Vagina (tissue), 2 donors: ENCODE data around the gene DCAF8. TPM values are rescaled to one million over a fixed set of nuclear protein-coding genes. Genes with fewer than 3 reads are reported as not detected.

Experiments
- DNase-seq, 2 donors: peaks; one replicate each; pipeline ENCODE4 v3.0.0-alpha.2; 2017; ENCODE audit errors: extremely low spot score in 2 of 2
- H3K27ac ChIP-seq: fragments of 200-600 bp; sonication (generic); one replicate; pipeline ENCODE4 v1.5.1; 2019
- H3K27me3 ChIP-seq: fragments of 200-600 bp; sonication (generic); one replicate; pipeline ENCODE4 v1.5.1; 2019
- H3K36me3 ChIP-seq, 2 donors: fragments of 200-600 bp; sonication (generic); one replicate each; pipeline ENCODE4 v1.5.1; 2017 to 2019
- H3K4me1 ChIP-seq: fragments of 200-600 bp; sonication (generic); one replicate; pipeline ENCODE4 v1.5.1; 2019
- H3K4me3 ChIP-seq, 2 donors: fragments of 200-600 bp; sonication (generic); 1 replicate in 1 of 2; 2 replicates in 1 of 2; pipeline ENCODE4 v1.5.1; 2016 to 2019
- H3K9me3 ChIP-seq: fragments of 200-600 bp; sonication (generic); one replicate; pipeline ENCODE4 v1.5.1; 2019
- POLR2A ChIP-seq, 2 donors: fragments of 450-650 bp; IDR thresholded peaks; one replicate each; pipeline ENCODE4 v1.6.1; 2017; ENCODE audit warnings: antibody characterized with exemption in 2 of 2, mild to moderate bottlenecking in 2 of 2, moderate library complexity in 2 of 2
- POLR2AphosphoS5 ChIP-seq, 2 donors: sonication (generic); formaldehyde crosslinking; IDR thresholded peaks; one replicate each; pipeline ENCODE4 v1.9.0; 2017; ENCODE audit warnings: antibody characterized with exemption in 2 of 2, mild to moderate bottlenecking in 2 of 2, low read depth in 1 of 2; ENCODE audit not compliant: insufficient read depth in 1 of 2
- intact Hi-C: fragments of 100-400 bp; cut with DNase I; formaldehyde crosslinking; loops from one replicate; pipeline ENCODE4 v1.15.1; 2023
- total RNA-seq: library from RNA; depleted of rRNA; stranded (reverse); fragments of >200 nt; gene quantifications from one replicate; pipeline ENCODE4 v1.2.3, GENCODE V29; 2016
- TF ChIP-seq, protein P1 (sequence below), 3 experiments: fragments of 450-650 bp in 2 of 3; fragments of 200-600 bp in 1 of 3; sonication (generic) in 1 of 3; IDR thresholded peaks; one replicate each; pipeline ENCODE4 v1.5.1; 2017 to 2019; ENCODE audit warnings: antibody characterized with exemption in 3 of 3, mild to moderate bottlenecking in 2 of 3, moderate library complexity in 2 of 3

Gene DCAF8
- total RNA-seq, 1 donor from 2014 or later, result 145 TPM

DNA sequence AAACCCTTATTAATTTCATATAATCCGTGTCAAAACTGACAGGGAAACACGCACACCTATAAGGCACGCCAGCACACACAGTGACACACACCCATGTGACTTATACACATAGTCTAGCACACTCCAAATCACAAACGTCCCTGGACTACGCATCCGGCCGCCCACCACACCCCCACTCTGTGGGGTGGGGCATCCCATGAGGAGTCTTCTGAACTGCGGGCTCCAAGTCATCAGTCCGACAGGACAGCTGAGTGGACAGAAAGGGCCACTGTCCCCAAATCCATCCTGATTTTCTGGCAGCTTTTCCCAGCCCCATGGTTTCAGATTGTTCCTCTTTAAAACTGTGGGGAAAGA, 56.3 kb downstream of the DCAF8 start:
- no peaks in the 10 kb centered on the region for H3K9me3 ChIP-seq
- no peak for DNase-seq
- TF ChIP-seq POLR2A (IDR thresholded peaks at IDR 0.05) (no peak), POLR2AphosphoS5 (IDR thresholded peaks at IDR 0.05; ENCODE audit: insufficient read depth in 1 of 2, low read depth in 1 of 2) (peak in 1 of 2 donors; percentile 7)
- H3K4me1 ChIP-seq, result peaks cover 62% of the 10 kb centered on the region
- H3K27ac ChIP-seq, result peak overlapping the region; percentile 96
- intact Hi-C loops, result loop anchor here (5.0 to 10.0 kb wide), 2 partner anchors 49 to 99 kb away; no protein-coding TSS in a partner anchor
- H3K4me3 ChIP-seq, result peak overlapping the region; percentile 95 to 98
- peaks cover 0 to 4% of the 10 kb centered on the region in 2 donors for H3K36me3 ChIP-seq
- no peaks in the 10 kb centered on the region for H3K27me3 ChIP-seq

DNA sequence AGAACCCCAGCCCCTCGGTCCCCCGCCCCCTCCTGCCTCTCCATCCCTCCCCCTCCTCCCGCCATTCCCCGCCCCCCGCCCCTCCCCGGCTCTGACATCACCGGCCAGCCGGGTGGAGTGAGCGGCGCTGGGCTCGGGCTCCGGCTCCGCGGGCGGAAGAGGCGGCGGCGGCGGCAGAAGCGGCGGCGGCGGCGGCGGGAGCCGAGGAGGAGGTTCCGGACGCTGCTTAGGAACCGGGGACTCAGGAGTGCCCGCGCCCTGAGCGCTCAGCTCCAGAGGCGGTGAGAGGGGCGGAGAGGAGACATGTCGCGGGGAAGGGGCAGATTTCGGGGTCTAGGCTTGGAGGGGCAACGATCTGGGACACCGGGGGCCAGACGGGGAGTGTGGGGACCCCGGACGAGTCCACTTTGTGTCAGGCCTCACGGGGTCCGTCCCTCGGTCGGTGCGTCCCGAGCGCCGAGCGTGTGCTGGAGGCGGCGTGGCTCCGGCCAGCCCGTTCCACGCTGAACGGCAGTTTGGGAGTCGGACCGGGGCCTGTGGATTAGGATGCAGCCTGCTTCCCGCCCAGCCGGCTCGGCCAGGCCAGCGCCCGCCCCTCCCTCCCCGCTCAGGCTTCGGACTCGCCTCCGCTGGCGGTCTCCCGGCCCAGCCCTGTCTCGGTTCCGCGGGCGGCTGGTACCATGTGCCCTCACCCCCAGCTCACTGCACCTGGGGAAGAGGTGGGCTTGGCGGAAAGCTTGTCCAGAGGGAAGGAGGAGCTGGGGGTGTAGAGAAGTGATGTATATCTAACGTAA, 56.9 kb downstream of the DCAF8 start, which contains the start of gene PEA15:
PEA15 (plus strand) TSS at position 143 of the 794 bp plus-strand sequence. CDS start 6,161 bp downstream, outside the sequence.
- no peaks in the 10 kb centered on the region for H3K27me3 ChIP-seq
- peaks cover 56% of the 10 kb centered on the region for H3K4me1 ChIP-seq
- H3K36me3 ChIP-seq, result peaks cover 0 to 4% of the 10 kb centered on the region in 2 donors
- H3K27ac ChIP-seq, result peak within 1 kb of the TSS; percentile 96
- peak in 1 of 2 donors; percentile 90 for TF ChIP-seq POLR2A (IDR thresholded peaks at IDR 0.05)
- TF ChIP-seq, protein P1, sequence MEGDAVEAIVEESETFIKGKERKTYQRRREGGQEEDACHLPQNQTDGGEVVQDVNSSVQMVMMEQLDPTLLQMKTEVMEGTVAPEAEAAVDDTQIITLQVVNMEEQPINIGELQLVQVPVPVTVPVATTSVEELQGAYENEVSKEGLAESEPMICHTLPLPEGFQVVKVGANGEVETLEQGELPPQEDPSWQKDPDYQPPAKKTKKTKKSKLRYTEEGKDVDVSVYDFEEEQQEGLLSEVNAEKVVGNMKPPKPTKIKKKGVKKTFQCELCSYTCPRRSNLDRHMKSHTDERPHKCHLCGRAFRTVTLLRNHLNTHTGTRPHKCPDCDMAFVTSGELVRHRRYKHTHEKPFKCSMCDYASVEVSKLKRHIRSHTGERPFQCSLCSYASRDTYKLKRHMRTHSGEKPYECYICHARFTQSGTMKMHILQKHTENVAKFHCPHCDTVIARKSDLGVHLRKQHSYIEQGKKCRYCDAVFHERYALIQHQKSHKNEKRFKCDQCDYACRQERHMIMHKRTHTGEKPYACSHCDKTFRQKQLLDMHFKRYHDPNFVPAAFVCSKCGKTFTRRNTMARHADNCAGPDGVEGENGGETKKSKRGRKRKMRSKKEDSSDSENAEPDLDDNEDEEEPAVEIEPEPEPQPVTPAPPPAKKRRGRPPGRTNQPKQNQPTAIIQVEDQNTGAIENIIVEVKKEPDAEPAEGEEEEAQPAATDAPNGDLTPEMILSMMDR (IDR thresholded peaks at IDR 0.05), result no peak
- peak in 1 of 2 donors; percentile 74 for TF ChIP-seq POLR2AphosphoS5 (IDR thresholded peaks at IDR 0.05; ENCODE audit: insufficient read depth in 1 of 2, low read depth in 1 of 2)
- no peak for DNase-seq
- no peaks in the 10 kb centered on the region for H3K9me3 ChIP-seq
- intact Hi-C loops, result loop anchor here (5.0 to 10.0 kb wide), 2 partner anchors 49 to 98 kb away; no protein-coding TSS in a partner anchor
- H3K4me3 ChIP-seq, result peak within 1 kb of the TSS; percentile 95 to 98

DNA sequence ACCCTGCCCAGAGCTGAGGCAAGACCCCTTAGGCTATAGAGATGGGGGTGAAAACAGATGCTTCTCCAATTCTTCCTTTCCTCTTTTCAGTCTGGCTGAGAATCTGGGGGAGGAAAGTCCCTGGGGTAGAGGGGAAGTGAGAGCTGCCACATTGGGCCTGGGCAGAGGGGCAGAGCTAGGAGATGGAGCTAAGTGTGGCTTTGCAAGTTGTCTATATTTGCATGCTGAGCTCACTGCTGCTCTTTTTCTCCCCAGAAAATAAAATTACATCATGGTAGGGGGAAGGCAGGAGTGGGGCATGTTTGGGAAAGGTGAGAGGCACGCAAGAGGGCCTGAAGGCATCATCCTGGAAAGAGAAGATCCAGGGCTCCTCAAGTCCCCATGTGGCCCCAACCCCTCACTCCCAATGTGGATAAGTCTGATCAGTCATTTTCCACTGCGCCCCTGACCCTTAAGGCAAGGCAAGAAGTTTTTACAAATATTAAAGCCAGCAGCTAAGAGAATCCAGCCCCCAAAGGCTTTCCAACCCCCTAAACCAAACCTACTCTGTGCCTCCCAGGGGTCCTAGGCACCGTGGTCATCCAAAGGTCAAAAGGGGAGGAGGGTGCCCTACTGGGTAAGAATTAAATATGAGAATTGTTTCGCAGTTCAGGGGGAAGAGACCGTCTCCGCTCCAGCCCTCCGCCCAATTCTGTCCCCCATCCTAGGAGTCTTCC, 57.7 kb downstream of the DCAF8 start:
- Histone ChIP-seq H3K27ac (peak overlapping the region; percentile 96), H3K4me1 (peaks cover 48% of the 10 kb centered on the region), H3K4me3 (peak overlapping the region; percentile 95 to 98), H3K9me3 (no peaks in the 10 kb centered on the region), H3K27me3 (no peaks in the 10 kb centered on the region), H3K36me3 (peaks cover 0 to 4% of the 10 kb centered on the region in 2 donors)
- DNase-seq, result no peak
- intact Hi-C loops, result loop anchor here (5.0 to 10.0 kb wide), 2 partner anchors 50 to 97 kb away; no protein-coding TSS in a partner anchor
- no peak for TF ChIP-seq POLR2AphosphoS5 (IDR thresholded peaks at IDR 0.05; ENCODE audit: insufficient read depth in 1 of 2, low read depth in 1 of 2)
- TF ChIP-seq POLR2A (IDR thresholded peaks at IDR 0.05), result no peak
- TF ChIP-seq, protein P1 (IDR thresholded peaks at IDR 0.05), result no peak

DNA sequence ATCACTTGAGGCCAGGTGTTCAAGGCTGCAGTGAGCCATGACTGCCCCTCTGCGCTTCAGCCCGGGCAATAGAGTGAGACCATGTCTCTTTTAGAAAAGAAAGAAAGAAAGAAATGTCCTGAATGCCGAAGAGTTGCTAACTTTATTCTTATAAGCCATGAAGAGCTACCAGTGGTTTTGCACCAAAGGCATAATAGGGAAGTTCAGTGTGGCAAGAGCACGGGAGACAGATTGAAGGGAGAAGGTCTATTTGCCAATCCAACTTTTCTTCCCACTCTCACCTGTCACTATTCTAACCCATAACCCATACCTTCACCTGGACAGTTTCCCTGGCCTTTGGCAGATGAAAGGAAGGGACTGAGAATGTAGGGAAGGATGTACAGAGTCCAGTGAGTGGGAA, 61.6 kb downstream of the DCAF8 start:
- Histone ChIP-seq H3K4me3 (no peak overlapping the region), H3K27ac (no peak overlapping the region), H3K36me3 (no peaks in the 10 kb centered on the region), H3K9me3 (no peaks in the 10 kb centered on the region), H3K4me1 (peaks cover 9% of the 10 kb centered on the region), H3K27me3 (no peaks in the 10 kb centered on the region)
- intact Hi-C loops, result loop anchor here (10.0 kb wide), 1 partner anchor 54 kb away; no protein-coding TSS in a partner anchor
- no peak for DNase-seq
- TF ChIP-seq POLR2A (IDR thresholded peaks at IDR 0.05) (no peak), POLR2AphosphoS5 (IDR thresholded peaks at IDR 0.05; ENCODE audit: insufficient read depth in 1 of 2, low read depth in 1 of 2) (no peak)
- TF ChIP-seq, protein P1 (IDR thresholded peaks at IDR 0.05), result no peak

DNA sequence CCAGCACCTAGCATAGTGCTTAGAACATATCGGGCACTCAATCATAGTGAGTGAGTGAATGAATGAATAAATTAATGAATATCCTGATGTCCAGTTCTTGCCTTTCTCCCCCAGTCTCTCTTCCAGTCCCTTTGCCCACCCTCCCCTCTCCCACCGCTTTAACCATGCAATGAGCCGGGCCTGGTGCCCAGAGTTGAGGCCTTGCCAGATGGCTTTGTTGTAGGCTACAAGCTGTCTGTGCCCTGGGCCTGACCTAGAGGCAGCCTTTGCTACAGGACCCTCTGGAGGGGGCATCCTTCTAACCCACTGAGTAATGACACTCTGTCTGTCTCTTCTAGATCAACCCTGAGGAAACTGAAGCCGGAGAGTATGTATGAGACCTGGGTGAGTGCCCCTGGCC, 65.1 kb downstream of the DCAF8 start:
- TF ChIP-seq, protein P1 (IDR thresholded peaks at IDR 0.05), result no peak
- TF ChIP-seq POLR2A (IDR thresholded peaks at IDR 0.05), result no peak
- no peak for TF ChIP-seq POLR2AphosphoS5 (IDR thresholded peaks at IDR 0.05; ENCODE audit: insufficient read depth in 1 of 2, low read depth in 1 of 2)
- H3K9me3 ChIP-seq, result no peaks in the 10 kb centered on the region
- intact Hi-C loops, result no loop called here
- H3K36me3 ChIP-seq, result no peaks in the 10 kb centered on the region
- no peak for DNase-seq
- peaks cover 11% of the 10 kb centered on the region for H3K4me1 ChIP-seq
- no peak overlapping the region for H3K4me3 ChIP-seq
- no peaks in the 10 kb centered on the region for H3K27me3 ChIP-seq
- no peak overlapping the region for H3K27ac ChIP-seq
